CD14-positive monocyte (primary cell): Measurements from ENCODE around the gene ZSCAN10. TPM values are rescaled to one million over a fixed set of nuclear protein-coding genes. Genes with fewer than 3 reads are reported as not detected.

Experiments used
- DNase-seq, 3 donors: peaks; one replicate each; pipeline ENCODE4 v3.0.0-alpha.2; 2011 to 2022
- H2AFZ ChIP-seq: 2 replicates; pipeline ENCODE4 v1.6.0; 2012; ENCODE audit warnings: mild to moderate bottlenecking, low read depth, low read length, inconsistent platforms; ENCODE audit not compliant: insufficient read depth, poor library complexity, severe bottlenecking
- H3K27ac ChIP-seq, 2 donors: 1 replicate in 1 of 2; 2 replicates in 1 of 2; pipeline ENCODE4 v1.5.1; 2012 to 2013; ENCODE audit warnings: low read length in 2 of 2, control low read depth in 1 of 2, inconsistent platforms in 1 of 2, low read depth in 1 of 2, mild to moderate bottlenecking in 1 of 2
- H3K27me3 ChIP-seq, 2 donors: one replicate each; pipeline versions ENCODE4 v1.6.0 to v1.6.1; 2011 to 2013; ENCODE audit warnings: low read length in 2 of 2; ENCODE audit not compliant: control insufficient read depth in 2 of 2, insufficient read depth in 2 of 2
- H3K36me3 ChIP-seq, 2 donors: replicated peaks in 1 of 2; 1 replicate in 1 of 2; 2 replicates in 1 of 2; pipeline versions ENCODE4 v1.5.1 to v1.6.1; 2012 to 2013; ENCODE audit warnings: low read length in 2 of 2, control low read depth in 1 of 2, inconsistent platforms in 1 of 2, mild to moderate bottlenecking in 1 of 2; ENCODE audit not compliant: insufficient read depth in 2 of 2, control insufficient read depth in 1 of 2
- H3K4me1 ChIP-seq, 2 donors: 1 replicate in 1 of 2; 2 replicates in 1 of 2; pipeline versions ENCODE4 v1.5.1 to v1.6.1; 2012 to 2013; ENCODE audit warnings: low read length in 2 of 2, control low read depth in 1 of 2, inconsistent platforms in 1 of 2, mild to moderate bottlenecking in 1 of 2, moderate library complexity in 1 of 2; ENCODE audit not compliant: insufficient read depth in 2 of 2, control insufficient read depth in 1 of 2
- H3K4me2 ChIP-seq: replicated peaks from 2 replicates; pipeline ENCODE3; 2012; ENCODE audit warnings: low read length, moderate library complexity, mild to moderate bottlenecking; ENCODE audit not compliant: poor library complexity, severe bottlenecking; ENCODE audit errors: extremely low read depth
- H3K4me3 ChIP-seq, 3 experiments: fragments of 200-600 bp in 1 of 3; sonication (generic) in 1 of 3; replicated peaks in 1 of 3; 1 replicate in 2 of 3; 2 replicates in 1 of 3; pipeline ENCODE4 v1.5.1; 2011 to 2013; ENCODE audit warnings: low read length in 3 of 3, mild to moderate bottlenecking in 3 of 3, control low read depth in 2 of 3, low read depth in 2 of 3, inconsistent platforms in 1 of 3, moderate library complexity in 1 of 3
- H3K79me2 ChIP-seq: 2 replicates; pipeline ENCODE4 v1.6.0; 2012; ENCODE audit warnings: mild to moderate bottlenecking, control low read depth, inconsistent platforms, low read length, moderate library complexity; ENCODE audit not compliant: insufficient read depth
- H3K9ac ChIP-seq: 2 replicates; pipeline ENCODE4 v1.6.0; 2017; ENCODE audit warnings: low read length, mild to moderate bottlenecking; ENCODE audit not compliant: insufficient read depth, poor library complexity, severe bottlenecking
- H3K9me3 ChIP-seq, 2 donors: replicated peaks in 1 of 2; 1 replicate in 1 of 2; 2 replicates in 1 of 2; pipeline versions ENCODE4 v1.5.1 to v1.6.1; 2012 to 2013; ENCODE audit warnings: low read length in 2 of 2, control low read depth in 1 of 2; ENCODE audit not compliant: control insufficient read depth in 1 of 2, insufficient read depth in 1 of 2
- H4K20me1 ChIP-seq: 2 replicates; pipeline ENCODE4 v1.6.0; 2012; ENCODE audit warnings: mild to moderate bottlenecking, low read length, control low read depth, moderate library complexity; ENCODE audit not compliant: insufficient read depth
- H3K27ac Mint-ChIP-seq, 7 donors: one replicate each; pipeline ENCODE4 v1.8.0; 2020; ENCODE audit warnings: mild to moderate bottlenecking in 7 of 7, mixed read lengths in 7 of 7, moderate library complexity in 6 of 7, inconsistent platforms in 2 of 7
- H3K27me3 Mint-ChIP-seq, 3 donors: one replicate each; pipeline ENCODE4 v1.8.0; 2021 to 2022; ENCODE audit warnings: low read depth in 3 of 3, mild to moderate bottlenecking in 3 of 3, mixed read lengths in 3 of 3, moderate library complexity in 3 of 3, inconsistent platforms in 1 of 3
- H3K36me3 Mint-ChIP-seq, 2 donors: one replicate each; pipeline ENCODE4 v1.8.0; 2020; ENCODE audit warnings: mixed read lengths in 2 of 2, inconsistent platforms in 1 of 2, mild to moderate bottlenecking in 1 of 2
- H3K4me1 Mint-ChIP-seq: one replicate; pipeline ENCODE4 v1.8.0; 2020; ENCODE audit warnings: mild to moderate bottlenecking, mixed read lengths
- H3K4me3 Mint-ChIP-seq, 2 donors: one replicate each; pipeline ENCODE4 v1.8.0; 2020; ENCODE audit warnings: mild to moderate bottlenecking in 2 of 2, mixed read lengths in 2 of 2, moderate library complexity in 1 of 2
- H3K9me3 Mint-ChIP-seq, 7 donors: one replicate each; pipeline ENCODE4 v1.8.0; 2020 to 2022; ENCODE audit warnings: mixed read lengths in 7 of 7, mild to moderate bottlenecking in 6 of 7, moderate library complexity in 6 of 7, inconsistent platforms in 2 of 7
- WGBS: methylation state at CpG from one replicate; pipeline ENCODE4 v1.1.5; 2013; ENCODE audit warnings: missing lambda C conversion rate; ENCODE audit not compliant: insufficient coverage; 5-methylcytosine and 5-hydroxymethylcytosine counted together
- intact Hi-C, 2 donors: fragments of 100-400 bp; cut with micrococcal nuclease; formaldehyde crosslinking; loops; one replicate each; pipeline versions ENCODE4 v1.15.0 to v1.15.1; 2023
- polyA plus RNA-seq, 3 donors: library from polyadenylated mRNA; depleted of rRNA in 1 of 3; unstranded in 2 of 3; stranded (reverse) in 1 of 3; fragments of 300-500 nt in 2 of 3; fragments of >200 nt in 1 of 3; fragmentation: Illumina TruSeq in 2 of 3; gene quantifications; 1 replicate in 2 of 3; 2 replicates in 1 of 3; pipeline ENCODE4 v1.2.3, GENCODE V29; 2012 to 2021
- TF ChIP-seq, protein P1 (sequence below): fragments of 200-600 bp; IDR thresholded peaks from one replicate; pipeline ENCODE4 v1.8.0; 2022; ENCODE audit warnings: antibody characterized with exemption, mild to moderate bottlenecking

ZSCAN10 gene
- polyA plus RNA-seq, 3 donors = 0.29 TPM; not detected in 2

DNA sequence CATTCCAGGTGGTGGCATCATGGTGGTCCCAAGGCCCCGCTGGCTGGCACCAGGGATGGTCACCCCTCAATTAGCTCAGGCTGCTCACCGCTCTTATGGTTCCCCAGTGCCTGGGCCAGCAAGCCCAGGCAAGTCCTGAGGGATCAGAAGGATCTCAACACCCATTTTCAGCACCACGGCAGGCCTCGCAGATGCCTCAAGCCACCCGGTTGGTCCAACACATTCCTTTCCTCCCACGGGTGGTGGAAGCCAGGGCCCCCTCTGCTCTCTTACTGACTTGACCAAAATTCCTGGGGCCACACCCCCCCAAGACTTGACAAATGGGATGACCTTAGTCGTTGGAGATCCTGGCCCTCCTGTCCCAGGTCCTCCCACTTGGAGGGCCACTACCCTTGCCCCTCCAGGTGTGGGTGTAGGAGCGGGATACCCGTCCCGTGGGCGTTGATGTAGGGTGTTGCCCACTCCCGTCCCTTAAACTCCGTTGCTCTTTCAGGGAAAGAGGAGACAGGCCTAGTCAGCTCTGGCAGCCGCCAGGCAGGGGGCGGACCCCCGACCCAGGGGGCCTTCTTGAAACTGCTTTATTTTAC is 19.2 kb upstream of the ZSCAN10 start:
- intact Hi-C loops = no loop called here
- peaks cover 7% of the 10 kb centered on the region for H3K4me1 Mint-ChIP-seq
- no peak overlapping the region for H2AFZ ChIP-seq
- no peaks in the 10 kb centered on the region for H3K9me3 Mint-ChIP-seq
- H4K20me1 ChIP-seq = no peaks in the 10 kb centered on the region
- H3K9ac ChIP-seq = no peak overlapping the region
- H3K79me2 ChIP-seq = no peaks in the 10 kb centered on the region
- H3K4me2 ChIP-seq = no peak overlapping the region
- DNase-seq = no peak
- peaks cover 2 to 8% of the 10 kb centered on the region in 2 donors for H3K4me1 ChIP-seq
- H3K4me3 ChIP-seq = no peak overlapping the region
- peak overlapping the region in 1 of 7 donors; percentile 50 for H3K27ac Mint-ChIP-seq
- H3K9me3 ChIP-seq = no peaks in the 10 kb centered on the region
- H3K36me3 ChIP-seq = peaks cover 0 to 14% of the 10 kb centered on the region in 2 donors
- H3K27me3 ChIP-seq = no peaks in the 10 kb centered on the region
- no peak overlapping the region for H3K4me3 Mint-ChIP-seq
- TF ChIP-seq, protein P1, sequence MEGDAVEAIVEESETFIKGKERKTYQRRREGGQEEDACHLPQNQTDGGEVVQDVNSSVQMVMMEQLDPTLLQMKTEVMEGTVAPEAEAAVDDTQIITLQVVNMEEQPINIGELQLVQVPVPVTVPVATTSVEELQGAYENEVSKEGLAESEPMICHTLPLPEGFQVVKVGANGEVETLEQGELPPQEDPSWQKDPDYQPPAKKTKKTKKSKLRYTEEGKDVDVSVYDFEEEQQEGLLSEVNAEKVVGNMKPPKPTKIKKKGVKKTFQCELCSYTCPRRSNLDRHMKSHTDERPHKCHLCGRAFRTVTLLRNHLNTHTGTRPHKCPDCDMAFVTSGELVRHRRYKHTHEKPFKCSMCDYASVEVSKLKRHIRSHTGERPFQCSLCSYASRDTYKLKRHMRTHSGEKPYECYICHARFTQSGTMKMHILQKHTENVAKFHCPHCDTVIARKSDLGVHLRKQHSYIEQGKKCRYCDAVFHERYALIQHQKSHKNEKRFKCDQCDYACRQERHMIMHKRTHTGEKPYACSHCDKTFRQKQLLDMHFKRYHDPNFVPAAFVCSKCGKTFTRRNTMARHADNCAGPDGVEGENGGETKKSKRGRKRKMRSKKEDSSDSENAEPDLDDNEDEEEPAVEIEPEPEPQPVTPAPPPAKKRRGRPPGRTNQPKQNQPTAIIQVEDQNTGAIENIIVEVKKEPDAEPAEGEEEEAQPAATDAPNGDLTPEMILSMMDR = no peak
- 97% methylated on average over 12 of the region's 16 CpGs for WGBS
- no peak overlapping the region for H3K27ac ChIP-seq
- peaks cover 0 to 6% (median 5%) of the 10 kb centered on the region in 3 donors for H3K27me3 Mint-ChIP-seq
- H3K36me3 Mint-ChIP-seq = peaks cover 2 to 9% of the 10 kb centered on the region in 2 donors

DNA sequence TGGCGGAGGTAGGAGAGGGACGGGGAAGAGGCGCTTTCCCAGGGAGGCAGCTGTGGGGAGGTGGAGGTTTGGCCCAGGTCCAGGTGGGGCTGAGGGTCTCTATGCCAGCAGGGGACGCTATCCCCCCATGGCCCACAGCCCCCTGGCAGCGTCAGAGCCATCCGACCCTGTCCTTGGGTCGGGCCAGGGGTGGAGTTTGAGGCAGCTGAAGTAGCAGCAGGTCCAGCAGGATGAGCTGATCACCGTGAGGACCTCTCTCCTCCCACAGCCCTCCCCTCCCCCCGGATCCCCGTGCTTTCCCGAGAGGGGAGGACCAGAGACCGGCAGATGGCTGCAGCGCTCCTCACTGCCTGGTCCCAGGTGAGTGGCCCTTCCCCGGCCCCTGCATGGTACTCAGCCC is 16.5 kb upstream of the ZSCAN10 start:
- Histone ChIP-seq H3K4me3 (no peak overlapping the region), H3K36me3 (peaks cover 0 to 14% of the 10 kb centered on the region in 2 donors), H3K9me3 (no peaks in the 10 kb centered on the region), H3K4me1 (peaks cover 15 to 19% of the 10 kb centered on the region in 2 donors), H2AFZ (no peak overlapping the region), H3K27ac (no peak overlapping the region), H4K20me1 (no peaks in the 10 kb centered on the region), H3K79me2 (no peaks in the 10 kb centered on the region), H3K27me3 (no peaks in the 10 kb centered on the region), H3K9ac (no peak overlapping the region), H3K4me2 (no peak overlapping the region)
- 97% methylated on average over 5 of the region's 14 CpGs for WGBS
- intact Hi-C loops = no loop called here
- Mint-ChIP-seq H3K36me3 (peaks cover 2 to 9% of the 10 kb centered on the region in 2 donors), H3K27ac (peak overlapping the region in 1 of 7 donors; percentile 57), H3K4me3 (no peak overlapping the region), H3K27me3 (peaks cover 2 to 12% (median 2%) of the 10 kb centered on the region in 3 donors), H3K4me1 (peaks cover 18% of the 10 kb centered on the region), H3K9me3 (peaks cover 0 to under 1% (median 0%) of the 10 kb centered on the region in 7 donors)
- TF ChIP-seq, protein P1 = no peak
- no peak for DNase-seq
